ENCODE results near the gene LMAN1L. TPM values are rescaled to one million over a fixed set of nuclear protein-coding genes. Genes with fewer than 3 reads are reported as not detected.
"Not testable (repeated sequence)": the region's sequence is repeated elsewhere in the genome, so short reads cannot be mapped to it uniquely, and the experiment has no call there.

Gene LMAN1L
- total and polyA plus RNA-seq, 7 donors, result 0.64 to 1.8 TPM; not detected in 5

GRCh38 chr15:74783808-74784175, 28.8 kb upstream of the LMAN1L start:
- peaks cover 0 to 75% (median 66%) of the 10 kb centered on the region in 4 donors for H3K4me1 ChIP-seq
- no peaks in the 10 kb centered on the region for H3K36me3 ChIP-seq
- WGBS, 2 donors, result 21 to 22% methylated on average over 3 of the region's 3 CpGs
- H3K9me3 ChIP-seq, result no peaks in the 10 kb centered on the region
- peak; percentile 64 for DNase-seq
- H3K27ac ChIP-seq, result peak overlapping the region; percentile 77 to 93 (median 82)
- H3K4me3 ChIP-seq, result peak overlapping the region in 3 of 4 donors; percentile 72 to 92 (median 85)
- intact Hi-C loops (cut with DNase I), result loop anchor here (5.0 kb wide), 2 partner anchors 119 to 241 kb away; partner anchors contain the start of gene ARID3B
- TF ChIP-seq POLR2AphosphoS5 (IDR thresholded peaks at IDR 0.05) (no peak), POLR2A (IDR thresholded peaks at IDR 0.05) (no peak), CTCF (IDR thresholded peaks at IDR 0.05) (no peak), EP300 (IDR thresholded peaks at IDR 0.05) (no peak)
- H3K27me3 ChIP-seq, result no peaks in the 10 kb centered on the region

GRCh38 chr15:74784426-74785193, 28.0 kb upstream of the LMAN1L start:
- Histone ChIP-seq H3K27me3 (no peaks in the 10 kb centered on the region), H3K36me3 (no peaks in the 10 kb centered on the region), H3K27ac (peak overlapping the region in 3 of 4 donors; percentile 41 to 78 (median 62)), H3K9me3 (no peaks in the 10 kb centered on the region), H3K4me3 (peak overlapping the region in 1 of 4 donors; percentile 85), H3K4me1 (peaks cover 0 to 83% (median 74%) of the 10 kb centered on the region in 4 donors)
- TF ChIP-seq POLR2AphosphoS5 (IDR thresholded peaks at IDR 0.05) (no peak), EP300 (IDR thresholded peaks at IDR 0.05) (no peak), POLR2A (IDR thresholded peaks at IDR 0.05) (no peak), CTCF (IDR thresholded peaks at IDR 0.05) (no peak)
- intact Hi-C loops (cut with DNase I), result loop anchor here (5.0 kb wide), 2 partner anchors 118 to 242 kb away; partner anchors contain the start of gene ARID3B
- no peak for DNase-seq
- 47 to 66% methylated on average over 8 of the region's 8 CpGs for WGBS, 2 donors

- Histone ChIP-seq H3K27ac (peak overlapping the region in 3 of 4 donors; percentile 10 to 78 (median 62)), H3K4me3 (no peak overlapping the region), H3K9me3 (no peaks in the 10 kb centered on the region), H3K36me3 (no peaks in the 10 kb centered on the region), H3K27me3 (no peaks in the 10 kb centered on the region), H3K4me1 (peaks cover 0 to 91% (median 82%) of the 10 kb centered on the region in 4 donors)
- peak; percentile 46 for DNase-seq
- intact Hi-C loops (cut with DNase I), result no loop called here
- 58 to 73% methylated on average over 13 of the region's 13 CpGs for WGBS, 2 donors
- TF ChIP-seq CTCF (IDR thresholded peaks at IDR 0.05) (no peak), EP300 (IDR thresholded peaks at IDR 0.05) (no peak), POLR2A (IDR thresholded peaks at IDR 0.05) (no peak), POLR2AphosphoS5 (IDR thresholded peaks at IDR 0.05) (no peak)
Observed at GRCh38 chr15:74785194-74786032, 27.2 kb upstream of the LMAN1L start.

- intact Hi-C loops (cut with DNase I); H3K27me3 ChIP-seq; H3K4me3 ChIP-seq; H3K36me3 ChIP-seq; H3K9me3 ChIP-seq: not testable (repeated sequence)
- DNase-seq, result peak; percentile 48
- Histone ChIP-seq H3K4me1 (peaks cover 0 to 92% (median 85%) of the 10 kb centered on the region in 4 donors), H3K27ac (peak overlapping the region in 3 of 4 donors; percentile 34 to 64 (median 62))
- 71 to 78% methylated on average over 12 of the region's 12 CpGs for WGBS, 2 donors
Observed at GRCh38 chr15:74786081-74786480, 26.6 kb upstream of the LMAN1L start.
